Peyer's patch (tissue), 4 donors: Measurements from ENCODE around the gene PON3.

ENCODE experiments used
- POLR2A ChIP-seq, 2 donors: fragments of 450-650 bp; IDR thresholded peaks; one replicate each; pipeline ENCODE4 v1.5.1; 2017; ENCODE audit warnings: antibody characterized with exemption in 2 of 2, mild to moderate bottlenecking in 2 of 2, moderate library complexity in 2 of 2
- TF ChIP-seq, protein P1 (sequence below), 6 experiments: fragments of 450-650 bp in 4 of 6; fragments of 200-600 bp in 2 of 6; sonication (generic) in 1 of 6; IDR thresholded peaks; one replicate each; pipeline ENCODE4 v1.5.1; 2017 to 2019; ENCODE audit warnings: antibody characterized with exemption in 6 of 6, mild to moderate bottlenecking in 3 of 6, moderate library complexity in 1 of 6

GRCh38 chr7:95394370-95394769 lies 1.8 kb downstream of the PON3 start:
- TF ChIP-seq, protein P1, sequence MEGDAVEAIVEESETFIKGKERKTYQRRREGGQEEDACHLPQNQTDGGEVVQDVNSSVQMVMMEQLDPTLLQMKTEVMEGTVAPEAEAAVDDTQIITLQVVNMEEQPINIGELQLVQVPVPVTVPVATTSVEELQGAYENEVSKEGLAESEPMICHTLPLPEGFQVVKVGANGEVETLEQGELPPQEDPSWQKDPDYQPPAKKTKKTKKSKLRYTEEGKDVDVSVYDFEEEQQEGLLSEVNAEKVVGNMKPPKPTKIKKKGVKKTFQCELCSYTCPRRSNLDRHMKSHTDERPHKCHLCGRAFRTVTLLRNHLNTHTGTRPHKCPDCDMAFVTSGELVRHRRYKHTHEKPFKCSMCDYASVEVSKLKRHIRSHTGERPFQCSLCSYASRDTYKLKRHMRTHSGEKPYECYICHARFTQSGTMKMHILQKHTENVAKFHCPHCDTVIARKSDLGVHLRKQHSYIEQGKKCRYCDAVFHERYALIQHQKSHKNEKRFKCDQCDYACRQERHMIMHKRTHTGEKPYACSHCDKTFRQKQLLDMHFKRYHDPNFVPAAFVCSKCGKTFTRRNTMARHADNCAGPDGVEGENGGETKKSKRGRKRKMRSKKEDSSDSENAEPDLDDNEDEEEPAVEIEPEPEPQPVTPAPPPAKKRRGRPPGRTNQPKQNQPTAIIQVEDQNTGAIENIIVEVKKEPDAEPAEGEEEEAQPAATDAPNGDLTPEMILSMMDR (IDR thresholded peaks at IDR 0.05): no peak
- TF ChIP-seq POLR2A (IDR thresholded peaks at IDR 0.05): no peak
